NOMO-1 (cell line): ENCODE results near the gene ZNF426.

Experiments used
- DNase-seq, 2 experiments: peaks; one replicate each; lab custom pipeline; 2025; ENCODE audit not compliant: unreplicated experiment in 2 of 2; lab: John Stamatoyannopoulos, UW

Gene ZNF426

GRCh38 chr19:9498183-9498902 lies 40.1 kb downstream of the ZNF426 start, which contains the start of gene ZNF560:
TSS of gene ZNF560 (minus strand) at chr19:9498616. CDS start at chr19:9475313, 23,303 bp downstream.
- no peak for DNase-seq

DNA sequence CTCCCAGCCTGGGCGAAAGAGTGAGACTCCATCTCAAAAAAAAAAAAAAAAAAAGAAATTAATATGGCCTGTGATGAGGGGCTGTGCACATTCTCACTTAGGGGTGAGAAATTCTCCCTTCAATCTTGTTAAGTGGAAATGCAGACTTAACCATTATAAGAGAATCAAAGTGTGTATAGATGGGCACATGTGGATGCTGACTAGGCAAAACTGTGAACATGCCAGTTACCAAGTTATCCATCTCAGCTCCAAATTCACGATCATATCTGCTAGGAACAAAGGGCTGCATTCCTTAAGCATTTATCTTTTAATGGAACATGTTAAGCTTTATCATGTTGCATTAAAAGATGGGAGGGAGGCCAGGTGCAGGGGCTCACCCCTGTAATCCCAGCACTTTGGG lies 44.3 kb downstream of the ZNF426 start:
- DNase-seq = no peak

DNA sequence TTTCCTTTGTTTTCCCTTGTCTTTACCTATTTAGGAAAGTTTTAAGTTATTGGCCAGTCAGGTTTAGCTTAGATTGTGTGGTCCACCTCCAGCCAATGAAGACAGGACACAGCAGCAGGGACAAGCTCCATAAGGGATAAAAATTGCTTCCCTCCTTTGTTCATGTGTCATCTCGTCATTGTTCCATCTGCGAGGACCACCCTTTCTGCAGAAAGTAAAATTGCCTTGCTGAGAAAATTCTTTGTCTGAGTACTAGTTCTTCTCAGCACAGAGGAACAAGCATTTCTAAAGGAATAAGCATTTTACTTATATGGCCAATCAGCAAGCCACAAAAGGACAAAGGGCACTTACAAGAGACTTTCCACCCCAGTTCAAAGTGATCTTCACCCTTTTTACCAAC lies 51.4 kb downstream of the ZNF426 start:
- DNase-seq = no peak

GRCh38 chr19:9485140-9485539 lies 53.3 kb downstream of the ZNF426 start:
- no peak for DNase-seq

- no peak for DNase-seq
These were observed 63.5 kb downstream of the ZNF426 start for GRCh38 chr19:9474975-9475374.
